Spleen (tissue), 11 donors: Measurements from ENCODE around the gene RPL38. TPM values are rescaled to one million over a fixed set of nuclear protein-coding genes. Genes with fewer than 3 reads are reported as not detected.

Source experiments
- DNase-seq: peaks from one replicate; pipeline ENCODE4 v3.0.0-alpha.2; 2020
- H3K27ac ChIP-seq, 8 donors: fragments of 200-600 bp; sonication (generic) in 7 of 8; 1 replicate in 4 of 8; 2 replicates in 4 of 8; pipeline versions ENCODE4 v1.5.0 to v1.8.0; 2016 to 2021; ENCODE audit warnings: inconsistent platforms in 4 of 8, mild to moderate bottlenecking in 4 of 8, moderate library complexity in 1 of 8
- H3K27me3 ChIP-seq, 7 donors: fragments of 200-600 bp; sonication (generic) in 6 of 7; replicated peaks in 1 of 7; 1 replicate in 4 of 7; 2 replicates in 3 of 7; pipeline versions ENCODE4 v1.5.0 to v1.8.0; 2016 to 2021; ENCODE audit warnings: inconsistent platforms in 3 of 7, mild to moderate bottlenecking in 1 of 7
- H3K36me3 ChIP-seq, 6 donors: fragments of 200-600 bp; sonication (generic) in 5 of 6; 1 replicate in 4 of 6; 2 replicates in 2 of 6; pipeline versions ENCODE4 v1.5.0 to v1.8.0; 2016 to 2021; ENCODE audit warnings: inconsistent platforms in 2 of 6
- H3K4me1 ChIP-seq, 6 donors: fragments of 200-600 bp; sonication (generic) in 5 of 6; 1 replicate in 3 of 6; 2 replicates in 3 of 6; pipeline versions ENCODE4 v1.5.0 to v1.8.0; 2016 to 2021; ENCODE audit warnings: inconsistent platforms in 3 of 6
- H3K4me3 ChIP-seq, 8 donors: fragments of 200-600 bp; sonication (generic) in 7 of 8; 1 replicate in 4 of 8; 2 replicates in 4 of 8; pipeline versions ENCODE4 v1.5.0 to v1.8.0; 2016 to 2021; ENCODE audit warnings: inconsistent platforms in 4 of 8, mild to moderate bottlenecking in 4 of 8, moderate library complexity in 2 of 8
- H3K9me3 ChIP-seq, 8 donors: fragments of 200-600 bp; sonication (generic) in 7 of 8; 1 replicate in 4 of 8; 2 replicates in 4 of 8; pipeline versions ENCODE4 v1.5.0 to v1.8.0; 2016 to 2021; ENCODE audit warnings: inconsistent platforms in 4 of 8
- CTCF ChIP-seq, 11 experiments: fragments of 200-600 bp in 7 of 11; fragments of 450-650 bp in 4 of 11; sonication (generic) in 4 of 11; IDR thresholded peaks in 8 of 11; conservative IDR thresholded peaks in 3 of 11; 1 replicate in 7 of 11; 2 replicates in 4 of 11; pipeline versions ENCODE4 v1.4.0 to v1.8.0; 2016 to 2021; ENCODE audit warnings: antibody characterized with exemption in 11 of 11, inconsistent platforms in 4 of 11, mild to moderate bottlenecking in 1 of 11
- POLR2A ChIP-seq, 3 donors: fragments of 450-650 bp; IDR thresholded peaks; one replicate each; pipeline ENCODE4 v1.5.1; 2017; ENCODE audit warnings: antibody characterized with exemption in 3 of 3, mild to moderate bottlenecking in 1 of 3
- POLR2AphosphoS5 ChIP-seq, 3 donors: sonication (generic); formaldehyde crosslinking; IDR thresholded peaks; one replicate each; pipeline ENCODE4 v1.5.1; 2017; ENCODE audit warnings: antibody characterized with exemption in 3 of 3
- WGBS, 5 donors: extraction: QIAGEN DNeasy Blood & Tissue Kit in 3 of 5; methylation state at CpG; one replicate each; pipeline versions ENCODE4 v1.1.5 to v1.1.7; 2013 to 2018; 5-methylcytosine and 5-hydroxymethylcytosine counted together
- intact Hi-C: fragments of 100-400 bp; cut with DNase I; formaldehyde crosslinking; loops from one replicate; pipeline ENCODE4 v1.15.0; 2023; ENCODE audit warnings: low total_unique reads
- polyA plus RNA-seq, 3 donors: library from polyadenylated mRNA; stranded (reverse); fragments of 200-250 nt; gene quantifications; one replicate each; pipeline ENCODE4 v1.2.1, GENCODE V29; 2013
- total RNA-seq, 7 donors: library from RNA; depleted of rRNA in 3 of 7; stranded (reverse); fragments of >200 nt in 3 of 7; fragmentation: NEBNext Ultra II Directional in 4 of 7; extraction: Animal tissue kit (Norgen Biotek cat#: 25700) in 4 of 7; gene quantifications; one replicate each; pipeline versions ENCODE4 v1.1.0 to v1.2.1, GENCODE V29; 2016 to 2021
- donor health status: healthy with polysubstance abuse.
- donor health status: DM: no; HTN: no; CAD: no; lungs with moderate emphysema.
- donor health status: DM: no; HTN: no; CAD: no.
- donor health status: Bipolar disorder and iron deficiency.
- donor health status: healthy.
- donor health status: DM: no; HTN: no; CAD: no.
- donor health status: DM: yes; HTN: yes; CAD: no.

RPL38 gene
- total and polyA plus RNA-seq, 10 donors = 311 to 3,463 (median 896) TPM

- H3K36me3 ChIP-seq = peaks cover 0 to 72% (median 55%) of the 10 kb centered on the region in 6 donors
- no peak overlapping the region for H3K4me3 ChIP-seq
- no peak overlapping the region for H3K27ac ChIP-seq
- no peak for TF ChIP-seq POLR2AphosphoS5 (IDR thresholded peaks at IDR 0.05)
- TF ChIP-seq POLR2A (IDR thresholded peaks at IDR 0.05) = no peak
- no peak for TF ChIP-seq CTCF (IDR thresholded peaks at IDR 0.05 in 8 of 11, conservative IDR thresholded peaks at IDR 0.05 in 3 of 11)
- H3K9me3 ChIP-seq = no peaks in the 10 kb centered on the region
- H3K27me3 ChIP-seq = peaks cover 0 to 17% (median 2%) of the 10 kb centered on the region in 7 donors
- WGBS, 5 donors = 61 to 82% (median 73%) methylated on average over 5 of the region's 5 CpGs
- H3K4me1 ChIP-seq = peaks cover 35 to 83% (median 71%) of the 10 kb centered on the region in 6 donors
- intact Hi-C loops = no loop called here
- no peak for DNase-seq
These were observed 2.9 kb downstream of the RPL38 start for GRCh38 chr17:74206332-74206818.

GRCh38 chr17:74210191-74211140 lies 7.0 kb downstream of the RPL38 start:
- Histone ChIP-seq H3K4me1 (peaks cover 39 to 97% (median 85%) of the 10 kb centered on the region in 6 donors), H3K27ac (peak overlapping the region in 3 of 8 donors; percentile 81 to 86 (median 82)), H3K9me3 (no peaks in the 10 kb centered on the region), H3K36me3 (peaks cover 0 to 60% (median 46%) of the 10 kb centered on the region in 6 donors), H3K4me3 (no peak overlapping the region), H3K27me3 (no peaks in the 10 kb centered on the region)
- DNase-seq = peak; percentile 91
- intact Hi-C loops = loop anchor here (5.0 to 10.0 kb wide), 3 partner anchors 87 to 244 kb away; partner anchors contain the start of genes BTBD17 and GPR142
- peak; percentile 89 to 98 (median 97) for TF ChIP-seq CTCF (IDR thresholded peaks at IDR 0.05 in 8 of 11, conservative IDR thresholded peaks at IDR 0.05 in 3 of 11)
- peak in 2 of 3 donors; percentile 36 to 53 for TF ChIP-seq POLR2AphosphoS5 (IDR thresholded peaks at IDR 0.05)
- TF ChIP-seq POLR2A (IDR thresholded peaks at IDR 0.05) = no peak
- WGBS, 5 donors = 56 to 64% (median 62%) methylated on average over 18 of the region's 18 CpGs

GRCh38 chr17:74211141-74211911 lies 7.8 kb downstream of the RPL38 start:
- H3K4me1 ChIP-seq = peaks cover 34 to 97% (median 82%) of the 10 kb centered on the region in 6 donors
- 70 to 90% (median 80%) methylated on average over 4 to 14 of the region's 14 CpGs for WGBS, 5 donors
- peaks cover 0 to 51% (median 39%) of the 10 kb centered on the region in 6 donors for H3K36me3 ChIP-seq
- no peaks in the 10 kb centered on the region for H3K27me3 ChIP-seq
- intact Hi-C loops = loop anchor here (5.0 to 10.0 kb wide), 3 partner anchors 86 to 243 kb away; partner anchors contain the start of genes BTBD17 and GPR142
- peak overlapping the region in 3 of 8 donors; percentile 81 to 86 (median 82) for H3K27ac ChIP-seq
- no peaks in the 10 kb centered on the region for H3K9me3 ChIP-seq
- DNase-seq = no peak
- TF ChIP-seq CTCF (IDR thresholded peaks at IDR 0.05 in 8 of 11, conservative IDR thresholded peaks at IDR 0.05 in 3 of 11) (no peak), POLR2A (IDR thresholded peaks at IDR 0.05) (no peak), POLR2AphosphoS5 (IDR thresholded peaks at IDR 0.05) (no peak)
- peak overlapping the region in 4 of 8 donors; percentile 54 to 75 (median 59) for H3K4me3 ChIP-seq
